OCI-M2 (cell line): ENCODE data around the gene TMEM60.
"Not testable (repeated sequence)": the region's sequence is repeated elsewhere in the genome, so short reads cannot be mapped to it uniquely, and the experiment has no call there.

Experiments used
- DNase-seq: peaks from one replicate; lab custom pipeline; 2025; ENCODE audit not compliant: unreplicated experiment; lab: John Stamatoyannopoulos, UW

Gene TMEM60, protein sequence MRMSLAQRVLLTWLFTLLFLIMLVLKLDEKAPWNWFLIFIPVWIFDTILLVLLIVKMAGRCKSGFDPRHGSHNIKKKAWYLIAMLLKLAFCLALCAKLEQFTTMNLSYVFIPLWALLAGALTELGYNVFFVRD

DNA sequence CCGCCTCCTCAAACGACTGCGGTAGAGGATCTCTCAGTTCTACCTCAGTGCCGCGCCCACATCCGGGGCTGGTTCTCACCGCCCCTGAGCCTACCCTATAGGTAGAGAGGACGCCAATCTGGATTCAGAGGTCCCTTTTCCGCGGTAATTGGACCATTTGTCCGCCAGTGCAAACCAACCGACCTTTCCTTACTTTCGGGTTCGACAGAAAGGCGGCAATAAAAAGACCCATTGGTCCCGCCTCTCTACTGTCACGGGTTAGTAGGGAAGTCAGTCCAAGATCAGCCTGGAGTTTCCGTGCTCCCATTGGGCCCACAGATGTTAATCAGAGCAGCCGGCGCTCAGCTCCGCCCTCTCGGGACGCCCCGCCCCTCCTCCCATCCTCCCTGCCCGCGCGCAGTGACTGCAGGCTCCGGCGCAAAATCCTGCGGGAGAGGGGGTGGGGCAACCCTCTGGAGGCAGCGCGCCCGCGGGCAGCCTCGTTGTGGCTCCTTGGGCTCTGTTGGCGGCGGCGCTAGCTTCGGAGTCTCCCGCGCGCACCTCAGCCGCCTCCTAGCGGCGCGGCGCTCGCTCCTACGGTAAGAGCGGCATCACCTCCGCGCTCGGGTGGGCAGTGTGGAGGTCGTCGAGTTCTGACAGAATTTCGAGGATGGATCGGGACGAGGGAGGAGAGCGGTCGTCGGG lies at the start of gene TMEM60, which contains the start of gene PHTF2:
TSS of gene TMEM60 (minus strand) at position 41 of the 684 bp plus-strand sequence. CDS start 4,061 bp downstream, outside the sequence.
TSS of gene PHTF2 (plus strand) at position 380 of the 684 bp plus-strand sequence.
- DNase-seq, result peak; percentile 85

DNA sequence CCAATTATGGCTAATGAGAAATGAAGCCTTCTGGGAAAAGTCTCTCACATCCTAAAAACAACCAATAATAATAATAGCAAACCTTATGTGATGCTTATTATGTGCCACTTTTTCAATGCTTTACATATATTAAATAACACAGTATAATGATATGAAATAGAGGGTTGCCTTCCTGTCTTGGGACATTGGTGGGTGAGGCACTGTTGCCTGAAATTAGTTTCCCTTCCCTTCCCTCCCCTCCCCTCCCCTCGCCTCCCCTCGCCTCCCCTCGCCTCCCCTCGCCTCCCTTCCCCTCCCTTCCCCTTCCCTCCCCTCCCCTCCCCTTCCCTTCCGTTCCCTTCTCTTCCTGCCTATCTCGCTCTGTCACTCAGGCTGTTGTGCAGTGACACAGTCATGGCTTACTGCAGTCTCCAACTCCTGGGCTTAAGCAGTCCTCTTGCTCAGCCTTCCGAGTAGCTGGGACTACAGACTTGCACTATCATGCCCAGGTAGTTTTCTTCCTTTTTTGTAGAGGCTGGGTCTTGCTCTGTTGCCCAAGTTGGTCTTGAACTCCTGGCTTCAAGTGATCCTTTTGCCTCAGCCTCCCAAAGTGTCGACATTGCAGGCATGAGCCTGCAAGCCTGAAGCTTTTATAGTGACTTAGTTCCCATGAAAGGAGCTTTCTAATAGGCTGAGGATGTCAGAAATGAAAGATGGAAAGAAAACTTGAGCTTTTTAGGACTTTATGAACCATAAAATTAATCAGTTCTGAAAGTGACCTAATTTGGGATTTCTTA lies 48.3 kb upstream of the TMEM60 start:
- DNase-seq, result no peak

DNA sequence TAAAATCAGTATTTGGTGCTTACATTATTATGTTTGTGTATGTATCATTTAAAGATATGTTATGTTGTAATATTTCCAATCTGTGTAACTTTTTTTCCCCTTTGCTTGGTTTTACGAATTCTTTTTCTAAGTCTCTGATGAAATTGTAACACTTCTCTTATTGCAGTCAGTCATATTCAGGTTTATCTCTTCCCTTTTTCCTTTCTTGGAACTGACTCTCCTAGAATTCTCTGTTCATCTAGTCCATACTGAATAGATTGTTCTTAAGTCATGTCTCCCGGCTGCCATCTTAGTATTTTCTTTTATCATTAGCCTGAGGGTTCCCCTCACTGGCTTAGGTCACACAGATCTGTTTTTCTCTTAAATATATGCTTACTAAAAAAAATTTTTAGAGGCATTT lies 45.0 kb upstream of the TMEM60 start:
- DNase-seq, result no peak

DNA sequence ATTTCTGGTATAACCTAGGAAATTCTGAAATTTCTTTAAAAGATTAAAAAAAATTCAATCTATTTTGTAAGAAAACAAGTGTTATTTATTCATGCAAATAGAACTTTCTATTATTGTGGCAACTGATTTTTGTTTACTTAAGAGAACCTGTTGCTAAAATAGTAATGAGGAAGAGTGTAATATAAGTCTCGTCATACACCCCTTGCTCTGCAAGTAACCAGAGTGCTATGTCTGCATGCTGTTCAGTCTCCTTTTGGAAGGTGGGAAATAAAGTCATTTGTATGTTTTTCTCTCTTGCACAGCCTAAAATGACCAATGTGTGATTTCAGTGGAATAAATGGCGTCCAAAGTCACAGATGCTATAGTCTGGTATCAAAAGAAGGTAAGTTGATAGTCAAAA lies 41.7 kb upstream of the TMEM60 start:
- no peak for DNase-seq

DNA sequence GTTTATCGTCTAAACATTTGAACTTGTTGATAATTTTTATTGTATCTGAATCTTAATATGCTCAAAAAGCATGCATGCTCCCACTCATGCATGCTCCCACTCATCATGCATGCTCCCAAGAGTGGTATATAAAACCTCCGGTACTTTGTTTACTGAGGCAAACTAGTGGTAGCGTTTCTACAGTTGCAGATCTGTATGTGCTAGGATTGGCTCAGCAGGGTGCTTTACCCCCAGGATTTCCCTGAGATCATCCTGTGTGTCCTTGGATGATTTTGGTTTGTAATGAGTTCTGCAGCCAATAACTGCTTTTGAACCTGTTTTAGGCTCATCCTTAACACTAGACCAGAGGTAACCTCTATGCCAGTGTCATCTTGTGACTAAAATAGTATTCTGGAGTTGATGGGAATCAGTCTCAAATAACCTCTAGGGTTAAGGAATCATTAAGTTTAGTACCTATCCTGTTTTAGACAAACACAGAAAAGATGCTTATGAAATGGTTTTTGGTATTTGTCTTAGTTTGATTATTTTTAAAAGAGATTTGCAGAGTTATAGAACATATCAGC lies 40.8 kb upstream of the TMEM60 start:
- DNase-seq, result no peak

DNA sequence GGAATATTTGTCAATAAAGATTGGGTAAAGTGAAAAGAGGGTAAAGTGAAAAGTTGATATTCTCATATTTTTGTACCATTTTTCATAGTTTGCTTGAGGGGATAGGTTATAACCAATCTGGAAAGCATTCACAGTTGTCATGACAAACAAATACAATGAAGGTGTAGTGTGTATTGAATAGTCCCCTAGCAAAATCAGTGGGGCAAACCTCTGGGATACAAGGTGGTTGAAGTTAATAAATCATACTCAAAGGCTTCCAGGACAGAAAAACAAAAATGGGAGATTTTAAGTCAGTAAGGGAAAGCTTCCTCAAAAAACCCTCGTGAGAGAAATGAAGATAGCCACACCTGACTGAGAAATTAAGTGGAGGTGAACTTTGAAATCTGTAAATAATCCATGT lies 39.7 kb upstream of the TMEM60 start:
- no peak for DNase-seq

DNA sequence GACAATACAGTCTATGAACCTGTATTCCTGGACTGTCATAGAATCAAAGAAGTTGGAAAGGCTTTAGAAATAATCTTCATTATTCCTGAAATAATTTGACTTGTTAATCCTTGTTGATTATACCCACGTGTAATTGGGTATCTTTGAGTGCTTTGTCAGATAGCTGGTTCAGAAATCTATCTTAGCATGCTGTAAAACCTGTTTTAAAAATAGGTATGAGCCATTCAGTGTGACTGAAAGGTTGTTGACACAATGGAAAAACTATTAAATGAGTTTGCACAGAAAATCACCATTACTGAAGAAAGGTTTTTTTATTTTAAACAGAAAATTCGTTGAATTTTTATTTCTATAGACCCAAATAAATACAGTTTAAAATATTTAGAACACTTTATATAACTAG lies 39.0 kb upstream of the TMEM60 start:
- DNase-seq, result no peak

DNA sequence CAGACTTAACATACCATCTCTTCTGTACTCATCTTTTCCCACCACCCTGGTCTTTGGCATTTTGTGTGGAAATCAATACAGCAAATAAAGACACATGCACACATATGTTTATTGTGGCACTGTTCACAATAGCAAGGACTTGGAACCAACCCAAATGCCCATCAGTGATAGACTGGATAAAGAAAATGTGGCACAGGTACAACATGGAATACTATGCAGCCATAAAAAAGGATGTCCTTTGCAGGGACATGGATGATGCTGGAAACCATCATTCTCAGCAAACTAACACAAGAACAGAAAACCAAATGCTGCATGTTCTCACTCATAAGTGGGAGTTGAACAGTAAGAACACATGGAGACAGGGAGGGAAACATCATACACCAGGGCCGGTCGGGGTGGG lies 38.2 kb upstream of the TMEM60 start:
- not testable (repeated sequence) for DNase-seq

DNA sequence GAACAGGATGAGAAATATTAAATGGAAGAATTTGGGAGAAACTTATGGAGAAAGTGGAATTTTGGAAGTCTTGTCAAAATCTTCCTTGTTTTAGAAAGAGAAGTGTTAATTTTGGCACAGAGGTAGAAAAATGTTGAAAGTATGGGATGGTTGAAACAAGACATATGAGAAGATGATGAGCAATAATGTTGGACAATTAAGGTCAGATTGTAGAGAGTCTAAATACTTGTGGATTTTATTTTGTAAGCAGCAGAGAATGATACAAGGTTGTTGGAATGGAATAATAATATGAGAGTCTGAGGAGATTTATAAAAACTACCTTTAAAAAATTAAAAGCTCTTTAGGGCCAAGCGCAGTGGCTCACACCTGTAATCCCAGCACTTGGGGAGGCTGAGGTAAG lies 34.9 kb upstream of the TMEM60 start:
- DNase-seq, result no peak

DNA sequence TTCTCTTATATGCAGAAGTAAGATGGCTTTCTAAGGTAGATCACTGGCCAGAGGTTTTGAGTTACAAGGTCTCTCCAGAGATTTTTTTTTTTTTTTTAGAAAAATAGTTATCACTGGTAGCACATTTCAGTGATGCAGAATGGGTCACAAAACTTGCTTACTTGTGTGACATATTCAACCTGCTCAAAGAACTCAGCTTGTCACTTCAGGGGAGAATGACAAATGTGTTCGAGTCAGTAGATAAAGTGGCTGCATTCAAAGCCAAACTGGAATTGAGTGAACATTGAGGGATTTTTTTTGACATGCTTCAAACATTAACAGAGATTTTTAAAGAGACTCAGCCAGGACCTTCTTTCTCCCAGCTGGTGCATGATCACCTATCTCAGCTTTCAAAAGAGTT lies 33.7 kb upstream of the TMEM60 start:
- no peak for DNase-seq

DNA sequence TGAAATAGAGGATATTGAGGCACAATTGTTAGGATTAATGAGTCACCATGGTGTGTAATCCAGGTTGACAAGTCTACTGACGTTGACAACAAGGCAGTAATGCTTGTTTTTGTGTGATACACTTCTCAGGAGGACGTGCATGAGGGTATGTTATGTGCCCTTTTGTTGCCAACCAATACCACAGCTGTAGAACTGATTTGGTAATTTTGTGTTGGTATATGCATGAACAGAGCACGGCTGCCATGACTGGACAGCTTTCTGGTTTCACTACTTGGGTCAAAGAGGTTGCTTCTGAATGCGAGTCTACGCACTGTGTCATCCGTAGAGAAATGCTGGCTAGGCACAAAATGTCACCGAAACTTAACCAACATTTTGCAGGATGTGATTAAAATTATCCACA lies 33.2 kb upstream of the TMEM60 start:
- DNase-seq, result no peak

DNA sequence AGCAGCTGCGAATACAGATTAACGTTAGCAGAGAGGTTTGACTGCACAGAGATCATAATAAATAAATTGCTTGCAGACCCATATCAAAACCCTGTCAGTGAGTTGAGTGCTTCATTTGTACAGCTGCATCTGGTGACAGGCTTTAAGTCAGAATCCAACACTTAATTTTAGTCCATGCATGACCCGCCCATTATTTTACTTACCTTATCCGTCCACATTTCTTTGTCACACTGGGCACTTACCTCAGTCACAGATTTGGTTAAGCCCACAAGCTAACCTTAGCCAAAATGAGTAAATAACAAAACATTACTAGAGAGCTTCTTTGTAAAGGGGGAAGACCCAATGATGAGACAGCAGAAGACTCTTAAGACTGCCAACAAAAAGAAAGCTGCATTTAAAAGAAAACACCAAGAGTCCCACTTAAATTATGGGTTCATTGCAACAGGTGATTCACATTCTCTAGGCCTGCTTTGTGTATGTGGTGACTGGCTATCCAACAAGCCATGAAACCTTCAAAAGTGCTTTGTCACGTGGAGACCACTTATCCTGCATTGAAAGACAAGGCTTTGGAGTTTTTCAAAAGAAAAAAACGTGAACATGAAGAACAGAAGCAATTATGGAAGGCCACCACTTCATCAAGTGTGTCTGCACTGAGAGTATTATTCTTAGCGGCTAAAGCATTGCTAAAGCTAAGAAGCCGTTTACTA lies 32.6 kb upstream of the TMEM60 start:
- DNase-seq, result no peak

DNA sequence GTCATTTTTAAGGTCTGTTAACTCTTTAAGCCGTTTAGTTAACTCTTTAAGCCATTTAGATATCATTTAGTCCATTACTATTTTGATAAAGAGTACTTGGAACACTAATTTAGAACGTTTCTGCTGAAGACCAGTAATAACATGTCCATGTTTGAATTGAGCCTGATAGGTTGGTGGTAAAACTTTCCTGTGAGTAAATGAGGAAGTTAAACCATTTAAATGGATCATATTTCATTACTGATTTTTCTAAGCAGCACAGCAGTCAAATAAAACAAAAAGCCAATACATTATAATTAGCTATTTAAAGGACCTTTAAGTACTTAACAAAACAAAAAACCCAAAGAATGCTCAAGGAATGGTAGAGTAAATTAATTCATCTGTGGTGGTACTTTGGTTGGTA lies 29.8 kb upstream of the TMEM60 start:
- DNase-seq, result no peak

DNA sequence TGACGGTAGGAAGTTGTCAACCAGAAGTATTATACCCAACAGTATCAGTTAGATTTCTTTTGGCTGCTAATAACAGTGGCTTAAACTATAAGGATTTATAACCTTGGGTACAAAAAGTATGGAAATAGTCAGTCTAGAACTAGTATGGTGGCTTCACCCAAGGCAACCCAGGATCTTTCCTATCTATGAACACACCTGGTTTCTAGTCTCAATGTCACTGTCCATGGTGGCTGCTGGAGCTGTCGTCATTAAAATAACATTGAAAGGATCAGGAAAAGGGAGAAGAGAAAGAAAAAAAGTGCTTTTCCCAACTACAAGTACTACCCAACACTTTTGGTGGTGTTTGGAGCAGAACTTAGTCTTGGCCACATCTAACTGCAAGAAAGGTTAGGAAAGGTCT lies 28.1 kb upstream of the TMEM60 start:
- no peak for DNase-seq

DNA sequence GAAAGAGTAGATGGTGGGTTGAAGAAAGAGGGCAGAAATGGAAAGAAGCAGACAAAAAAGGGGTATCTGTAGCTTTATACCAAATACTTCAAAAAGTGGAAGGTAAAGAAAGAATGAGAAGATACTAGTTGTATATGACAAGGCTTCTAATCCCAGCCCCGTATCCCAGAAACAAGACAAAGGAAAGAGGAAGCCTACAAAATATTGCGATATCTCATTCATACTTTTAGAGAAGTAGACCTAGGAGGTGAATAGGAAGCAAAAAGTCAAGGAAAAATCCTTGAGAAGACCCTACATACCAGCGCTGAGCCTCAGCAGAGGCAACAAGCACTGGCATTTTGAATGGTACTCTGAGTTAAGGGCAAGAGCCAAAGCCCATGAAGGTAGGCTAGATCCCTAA lies 26.9 kb upstream of the TMEM60 start:
- DNase-seq, result no peak

DNA sequence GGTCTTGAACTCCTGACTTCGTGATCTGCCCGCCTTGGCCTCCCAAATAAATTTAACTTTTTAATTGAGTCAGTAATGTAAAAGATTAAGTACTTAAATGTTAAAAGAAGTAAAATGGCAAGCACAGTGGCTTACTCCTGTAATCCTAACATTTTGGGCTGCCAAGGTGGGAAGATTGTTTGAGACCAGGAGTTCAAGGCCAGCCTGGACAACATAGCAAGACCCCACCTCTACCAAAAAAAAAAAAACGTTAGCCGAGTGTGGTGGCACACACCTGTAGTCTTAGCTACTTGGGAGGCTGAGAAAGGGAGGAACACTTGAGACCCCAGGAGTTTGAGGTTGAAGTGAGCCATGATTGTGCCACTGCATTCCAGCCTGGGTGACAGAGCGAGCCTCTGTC lies 26.4 kb upstream of the TMEM60 start:
- DNase-seq, result no peak

DNA sequence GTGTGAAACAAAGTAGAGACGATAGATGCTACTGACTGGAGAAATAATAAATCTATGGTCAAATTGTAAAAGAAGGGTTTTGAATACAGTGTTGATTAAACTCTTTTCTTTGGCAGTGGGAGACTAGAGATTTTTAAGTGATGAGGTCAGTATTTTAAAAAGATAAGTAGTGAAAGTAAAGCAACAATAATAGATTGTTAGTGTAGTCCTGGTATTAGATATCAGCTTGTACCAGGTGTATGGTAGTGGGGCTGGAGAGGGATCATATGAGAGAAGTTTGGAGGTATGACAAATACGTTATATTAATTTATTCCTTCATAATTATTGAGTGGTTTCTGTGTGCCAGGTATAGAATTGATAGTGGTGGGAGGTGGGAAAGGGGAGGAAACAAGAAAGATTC lies 25.6 kb upstream of the TMEM60 start:
- no peak for DNase-seq

DNA sequence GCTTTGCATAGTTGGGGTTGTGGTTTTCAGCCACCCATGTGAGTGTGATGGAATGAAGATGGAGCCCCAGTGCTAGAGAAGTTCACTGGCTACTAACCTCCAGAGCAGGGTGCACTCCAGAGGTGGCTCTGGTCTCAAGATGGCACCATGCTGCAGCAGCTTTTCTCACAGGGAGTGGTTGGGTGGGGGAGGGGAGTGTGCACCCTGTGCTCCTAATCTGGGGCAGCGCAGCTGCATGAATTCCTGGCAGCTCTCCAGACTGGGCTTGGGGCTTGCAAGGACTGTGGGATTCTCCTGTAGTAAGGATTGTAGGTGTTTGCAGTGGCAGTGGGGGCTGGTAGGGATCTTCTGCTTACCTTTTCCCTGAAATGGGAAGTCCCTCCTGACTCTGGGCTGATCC lies 24.0 kb upstream of the TMEM60 start:
- no peak for DNase-seq

DNA sequence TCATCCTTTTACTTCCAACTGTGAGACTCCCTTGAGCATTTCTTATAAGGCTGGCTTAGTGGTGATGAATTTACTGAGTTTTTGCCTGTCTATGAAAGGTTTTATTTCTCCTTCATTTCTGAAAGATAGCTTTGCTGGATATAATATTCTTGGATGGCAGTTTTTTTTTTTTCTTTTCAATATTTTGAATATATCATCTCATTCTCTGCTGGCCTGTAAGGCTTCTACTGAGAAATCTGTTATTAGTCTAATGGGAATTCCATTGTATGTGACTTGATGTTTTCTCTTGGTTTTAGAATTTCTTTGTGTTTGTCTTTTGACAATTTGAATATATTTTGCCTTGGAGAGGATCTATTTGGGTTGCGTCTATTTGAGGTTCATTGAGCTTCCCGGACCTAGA lies 22.7 kb upstream of the TMEM60 start:
- DNase-seq, result no peak

DNA sequence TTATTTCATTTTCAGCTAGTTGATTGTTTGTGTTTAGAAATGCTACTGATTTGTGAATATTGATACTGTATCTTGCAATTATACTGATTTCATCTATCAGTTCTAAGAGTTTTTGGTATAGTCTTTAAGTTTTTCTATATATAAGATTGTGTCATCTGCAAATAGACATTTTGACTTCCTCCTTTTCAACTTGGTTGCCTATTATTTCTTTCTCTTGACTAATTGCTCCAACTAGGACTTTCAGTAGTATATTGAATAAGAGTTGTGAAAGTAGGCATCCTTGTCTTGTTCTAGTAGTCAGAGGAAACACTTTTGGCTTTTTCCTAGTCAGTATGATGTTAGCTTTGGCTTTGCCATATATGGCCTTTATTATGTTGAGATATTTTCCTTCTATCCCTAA lies 20.8 kb upstream of the TMEM60 start:
- no peak for DNase-seq

DNA sequence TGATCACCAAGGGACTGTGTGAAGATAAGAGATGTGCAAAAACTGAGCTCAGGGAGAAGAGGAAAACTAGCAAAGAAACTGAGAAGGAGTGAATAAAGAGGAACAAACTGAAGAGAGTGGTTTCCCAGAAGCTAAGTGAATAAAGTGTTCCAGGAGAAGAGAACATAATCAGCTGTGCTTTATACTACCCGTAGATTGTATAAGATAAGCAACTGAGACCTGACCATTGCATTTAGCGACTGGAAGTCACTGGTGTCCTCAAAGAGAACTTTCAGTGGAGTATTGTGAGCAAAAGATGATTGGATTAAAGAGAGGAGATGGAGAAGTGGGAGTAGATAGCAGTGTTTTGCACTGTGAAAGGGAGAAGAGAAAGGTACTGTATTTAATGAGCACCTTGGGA lies 14.9 kb upstream of the TMEM60 start:
- no peak for DNase-seq
